GM20000 (cell line): ENCODE measurements around the gene KIRREL3.

ENCODE experiments used
- DNase-seq: peaks from one replicate; pipeline ENCODE4 v3.0.0; 2012; ENCODE audit warnings: low spot score
- TF ChIP-seq, protein P1 (sequence below): IDR thresholded peaks from 2 replicates; pipeline ENCODE4 v1.5.1; 2012; ENCODE audit warnings: mild to moderate bottlenecking, control low read depth; ENCODE audit errors: extremely low read depth, missing control alignments

The KIRREL3 gene

DNA sequence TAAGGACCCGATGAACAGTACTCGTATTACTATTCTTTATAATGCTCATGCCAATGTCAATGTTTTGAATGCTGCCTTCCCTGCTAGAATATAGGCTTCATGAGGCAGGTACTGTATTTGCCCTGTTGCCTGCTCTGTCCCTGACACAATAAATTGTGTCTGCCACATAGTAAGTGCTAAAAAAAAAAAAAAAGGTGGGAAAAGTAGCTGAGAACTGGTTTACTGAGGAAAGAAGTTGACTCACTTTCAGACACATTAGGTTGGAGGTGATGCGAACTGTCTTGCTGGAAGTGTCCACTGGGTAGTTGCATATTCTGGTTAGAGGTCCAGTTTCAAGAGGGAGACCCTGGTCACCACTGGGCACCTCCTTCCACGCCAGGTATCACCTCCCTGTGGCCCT is 255.9 kb downstream of the KIRREL3 start:
- TF ChIP-seq, protein P1, sequence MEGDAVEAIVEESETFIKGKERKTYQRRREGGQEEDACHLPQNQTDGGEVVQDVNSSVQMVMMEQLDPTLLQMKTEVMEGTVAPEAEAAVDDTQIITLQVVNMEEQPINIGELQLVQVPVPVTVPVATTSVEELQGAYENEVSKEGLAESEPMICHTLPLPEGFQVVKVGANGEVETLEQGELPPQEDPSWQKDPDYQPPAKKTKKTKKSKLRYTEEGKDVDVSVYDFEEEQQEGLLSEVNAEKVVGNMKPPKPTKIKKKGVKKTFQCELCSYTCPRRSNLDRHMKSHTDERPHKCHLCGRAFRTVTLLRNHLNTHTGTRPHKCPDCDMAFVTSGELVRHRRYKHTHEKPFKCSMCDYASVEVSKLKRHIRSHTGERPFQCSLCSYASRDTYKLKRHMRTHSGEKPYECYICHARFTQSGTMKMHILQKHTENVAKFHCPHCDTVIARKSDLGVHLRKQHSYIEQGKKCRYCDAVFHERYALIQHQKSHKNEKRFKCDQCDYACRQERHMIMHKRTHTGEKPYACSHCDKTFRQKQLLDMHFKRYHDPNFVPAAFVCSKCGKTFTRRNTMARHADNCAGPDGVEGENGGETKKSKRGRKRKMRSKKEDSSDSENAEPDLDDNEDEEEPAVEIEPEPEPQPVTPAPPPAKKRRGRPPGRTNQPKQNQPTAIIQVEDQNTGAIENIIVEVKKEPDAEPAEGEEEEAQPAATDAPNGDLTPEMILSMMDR, result no peak
- no peak for DNase-seq

DNA sequence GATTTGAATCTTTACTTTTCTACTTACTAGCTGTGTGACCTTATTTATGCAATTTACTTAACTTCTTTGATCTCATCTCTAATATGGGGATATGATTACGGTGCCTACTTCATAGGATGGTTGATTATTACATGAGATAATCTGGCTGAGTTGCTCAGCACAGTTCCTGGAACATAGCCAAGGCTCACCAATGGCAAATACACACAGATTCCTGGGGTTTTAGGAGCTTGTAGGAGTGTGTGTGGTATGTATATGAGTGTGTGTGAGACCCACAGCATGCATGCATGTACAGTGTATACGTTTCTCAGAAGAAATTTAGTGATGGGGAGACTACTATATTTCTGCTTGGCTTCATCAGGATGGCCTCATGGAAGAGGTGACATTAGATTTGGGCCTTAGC is 256.9 kb downstream of the KIRREL3 start:
- TF ChIP-seq, protein P1, result no peak
- no peak for DNase-seq

DNA sequence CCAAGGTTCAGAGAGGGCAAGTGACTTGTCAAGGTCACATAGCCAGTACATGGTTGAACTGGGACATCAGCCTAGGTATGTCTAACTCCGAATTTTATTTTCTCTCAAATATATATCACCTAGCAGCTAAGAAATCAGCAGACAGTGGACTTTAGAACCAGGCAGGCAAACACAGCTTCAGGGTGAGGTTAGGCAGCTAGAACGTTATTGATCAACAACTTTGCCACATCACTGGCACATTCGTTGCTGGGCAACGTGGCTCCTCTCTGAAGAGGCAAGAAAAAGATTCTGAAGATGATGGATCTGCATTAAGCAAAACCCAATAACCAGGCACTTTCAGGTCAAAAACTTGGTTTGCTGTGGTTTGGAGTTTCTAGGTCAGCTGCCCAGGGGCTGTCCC is 258.0 kb downstream of the KIRREL3 start:
- DNase-seq, result no peak
- TF ChIP-seq, protein P1, result no peak

DNA sequence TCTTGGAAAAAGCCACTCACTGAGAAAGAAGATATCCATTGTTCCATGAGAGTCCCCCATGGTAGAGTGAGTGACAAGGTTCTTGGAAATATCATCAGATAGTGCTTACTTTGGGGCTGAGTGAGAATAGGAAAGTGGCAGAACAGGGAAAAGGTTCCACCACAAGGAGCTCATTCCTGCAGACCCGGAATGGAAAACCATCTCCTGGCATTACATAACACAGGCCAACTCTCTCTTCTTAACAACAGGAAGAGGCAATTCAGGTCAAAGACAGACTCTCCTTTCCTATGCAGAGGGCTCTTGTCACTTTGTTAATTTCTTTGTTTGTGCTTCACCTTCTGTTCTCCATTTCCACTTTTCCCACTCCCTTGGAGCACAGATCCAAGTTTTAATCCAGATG is 259.7 kb downstream of the KIRREL3 start:
- TF ChIP-seq, protein P1, result no peak
- DNase-seq, result no peak

DNA sequence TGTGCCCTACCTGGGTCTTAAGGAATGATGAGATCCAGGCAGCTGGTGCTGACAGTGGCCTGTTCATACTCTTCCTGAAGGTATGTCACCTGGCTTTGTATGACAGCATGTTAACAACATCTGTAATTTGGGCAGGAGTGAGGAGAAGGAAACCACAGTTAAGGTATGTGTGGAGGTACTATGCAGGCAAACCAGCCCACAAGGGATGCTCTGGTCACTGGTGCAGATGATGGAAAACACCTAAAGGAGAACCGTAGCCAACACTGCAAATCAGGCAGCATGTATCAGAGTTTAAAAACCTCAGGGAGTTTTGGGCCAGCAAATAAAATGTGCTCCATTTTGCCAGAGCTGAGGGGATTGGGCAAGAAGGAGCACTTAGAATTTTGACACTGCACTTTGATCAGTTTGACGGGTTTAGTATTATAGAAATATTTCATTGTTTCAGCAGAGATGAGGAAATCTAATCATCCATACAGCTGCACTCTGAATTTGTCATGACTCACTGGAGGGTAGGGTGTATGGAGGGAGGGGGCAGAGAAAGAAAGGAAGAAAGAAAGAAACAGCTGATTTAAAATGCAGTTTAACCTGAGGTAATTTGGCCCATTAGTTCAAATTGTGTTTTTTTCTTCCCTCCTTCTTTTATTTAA is 260.9 kb downstream of the KIRREL3 start:
- DNase-seq, result no peak
- TF ChIP-seq, protein P1, result no peak

DNA sequence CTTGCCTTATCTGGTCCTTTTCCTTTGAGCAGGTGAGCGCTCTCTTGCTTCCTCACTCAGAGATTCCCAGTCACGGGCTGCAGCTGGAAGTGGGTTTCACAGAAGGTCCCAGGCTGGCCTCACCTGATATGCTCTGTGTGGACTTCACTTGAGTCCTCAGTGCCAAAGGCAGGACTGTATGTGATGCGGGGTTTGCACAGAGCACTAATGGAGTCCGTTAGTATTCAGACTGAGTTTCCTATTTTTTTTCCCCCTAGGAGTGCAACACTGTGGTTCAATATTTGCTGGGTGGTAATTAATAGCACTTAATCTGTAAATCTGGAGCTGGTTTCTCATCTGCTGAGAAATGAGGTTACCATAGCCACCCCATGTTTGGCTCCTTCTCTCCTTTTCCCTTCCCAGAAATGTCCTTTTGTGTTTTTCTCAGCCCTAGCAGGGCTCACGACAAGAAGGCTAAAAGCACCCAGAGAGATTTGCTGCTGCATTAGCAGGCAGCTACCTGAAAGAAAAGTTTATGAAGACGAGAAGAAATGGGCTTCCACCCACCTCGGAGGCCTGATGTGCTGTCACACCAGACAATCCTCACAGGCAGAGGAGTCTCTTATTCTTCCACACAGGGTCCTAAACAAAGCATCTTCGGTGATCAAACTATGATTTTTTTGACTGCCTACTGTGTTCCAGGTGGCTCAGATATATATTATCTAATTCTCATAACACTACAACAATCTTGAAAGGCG is 262.1 kb downstream of the KIRREL3 start:
- DNase-seq, result no peak
- TF ChIP-seq, protein P1, result no peak
